CD4-positive, alpha-beta T cell treated with Interferon alpha-2 for 1 hour (primary cell): ENCODE data around the gene PAIP1.
A peak's percentile ranks its signal among the peaks of the same experiment; 100 is the strongest.
"Not testable (repeated sequence)": the region's sequence is repeated elsewhere in the genome, so short reads cannot be mapped to it uniquely, and the experiment has no call there.

ENCODE experiments used
- DNase-seq, 2 donors: peaks; one replicate each; pipeline ENCODE4 v3.0.0-alpha.2; 2020 to 2022

The PAIP1 gene

GRCh38 chr5:43570450-43571158 is 13.7 kb upstream of the PAIP1 start:
- DNase-seq = no peak

DNA sequence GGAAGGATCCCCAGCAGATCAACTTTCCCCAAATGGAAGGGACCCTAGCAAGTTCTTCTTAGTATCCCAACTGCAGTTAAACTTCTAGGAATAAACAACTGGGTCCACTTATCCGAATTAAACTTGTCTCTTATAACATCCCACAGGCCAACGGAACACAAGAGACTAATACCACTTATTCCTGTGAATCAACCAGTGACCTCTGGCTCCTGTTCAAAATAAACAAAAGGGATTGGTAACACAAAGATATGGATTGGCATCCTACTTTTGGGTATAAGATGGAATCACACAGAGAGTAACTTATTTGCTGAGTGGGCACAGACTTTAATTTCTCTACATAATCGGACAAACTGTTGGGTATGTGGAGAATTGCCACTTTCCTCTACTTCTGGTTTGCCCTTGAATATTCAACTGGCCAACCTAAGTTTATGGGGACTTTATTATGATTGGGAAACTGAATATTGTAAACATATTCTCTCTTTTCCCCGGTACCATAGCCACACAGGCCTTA is 12.4 kb upstream of the PAIP1 start:
- DNase-seq = no peak

GRCh38 chr5:43567967-43568366 is 11.1 kb upstream of the PAIP1 start:
- no peak for DNase-seq

DNA sequence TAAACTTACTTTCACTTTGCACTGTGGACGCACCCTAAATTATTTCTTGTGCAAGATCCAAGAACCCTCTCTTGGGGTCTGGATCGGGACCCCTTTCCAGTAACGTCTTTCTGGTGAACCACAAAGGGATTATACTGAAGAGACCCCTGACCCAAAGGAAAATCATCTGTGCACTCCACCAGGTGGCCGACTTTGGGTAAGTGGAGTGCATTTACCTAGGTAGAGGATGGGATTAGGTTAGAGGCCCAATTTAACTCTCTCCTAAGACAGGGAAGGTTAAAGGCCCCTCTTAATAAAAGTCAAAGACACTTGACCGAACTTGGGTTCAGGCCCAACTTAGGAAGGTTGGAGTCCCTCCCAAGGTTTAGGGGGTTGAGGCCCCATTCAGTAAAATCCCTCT is 8.2 kb upstream of the PAIP1 start:
- DNase-seq = no peak

DNA sequence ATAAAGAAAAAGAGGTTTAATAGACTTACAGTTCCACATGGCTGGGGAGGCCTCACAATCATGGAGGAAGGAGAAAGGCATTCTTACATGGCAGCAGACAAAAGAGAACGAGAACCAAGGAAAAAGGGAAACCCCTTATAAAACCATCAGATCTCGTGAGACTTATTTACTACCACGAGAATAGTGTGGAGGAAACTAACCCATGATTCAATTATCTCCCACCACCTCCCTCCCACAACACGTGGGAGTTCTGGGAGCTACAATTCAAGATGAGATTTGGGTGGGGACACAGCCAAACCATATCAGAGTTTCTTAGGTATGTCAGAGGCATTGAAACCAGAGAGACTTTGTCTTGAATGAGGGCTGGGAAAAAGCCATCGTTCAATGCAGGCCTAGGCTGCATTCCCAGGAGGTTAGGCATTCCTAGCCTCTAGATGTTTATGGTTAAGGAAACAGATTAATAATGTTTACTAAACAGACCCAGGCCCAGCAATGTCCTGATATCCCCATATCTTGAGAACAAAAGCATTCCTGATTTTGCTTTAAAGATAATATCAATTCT is 7.5 kb upstream of the PAIP1 start:
- DNase-seq = no peak

GRCh38 chr5:43563321-43563720 is 6.4 kb upstream of the PAIP1 start:
- no peak for DNase-seq

DNA sequence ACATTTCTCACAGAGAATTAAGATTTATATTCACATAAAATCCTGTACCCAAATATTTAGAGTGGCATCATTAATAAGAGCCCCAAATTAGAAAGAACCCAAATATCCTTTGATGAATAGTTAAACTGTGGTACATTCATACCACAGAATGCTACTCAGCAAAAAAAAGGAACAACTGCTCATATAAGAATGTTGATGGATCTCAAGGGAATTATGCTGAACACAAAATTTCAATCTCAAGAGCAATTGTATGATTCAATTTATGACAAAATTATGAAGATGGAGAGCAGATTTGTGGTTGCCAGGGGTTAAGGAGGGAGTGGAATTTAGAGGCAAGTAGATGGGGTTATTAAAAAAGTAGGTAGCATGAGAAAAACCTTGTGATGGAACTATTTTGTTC is 4.5 kb upstream of the PAIP1 start:
- no peak for DNase-seq

DNA sequence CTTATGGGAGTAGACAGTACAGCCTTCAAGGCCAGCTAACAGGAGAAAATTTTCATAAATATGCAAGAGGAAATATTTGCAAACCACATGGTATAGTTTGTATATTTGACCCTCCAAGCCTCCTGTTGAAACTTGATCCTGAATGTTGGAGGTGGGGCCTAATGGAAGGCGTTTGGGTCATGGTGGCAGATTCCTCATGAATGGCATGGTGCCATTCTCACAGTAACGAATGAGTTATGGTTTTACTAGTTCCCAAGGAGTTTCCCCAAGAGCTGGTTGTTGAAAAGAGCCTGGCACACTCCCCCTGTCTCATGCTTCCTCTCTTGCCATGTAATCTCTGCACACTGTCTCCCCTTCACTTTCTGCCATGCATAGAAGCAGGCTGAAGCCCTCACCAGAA is 3.3 kb upstream of the PAIP1 start:
- no peak for DNase-seq

DNA sequence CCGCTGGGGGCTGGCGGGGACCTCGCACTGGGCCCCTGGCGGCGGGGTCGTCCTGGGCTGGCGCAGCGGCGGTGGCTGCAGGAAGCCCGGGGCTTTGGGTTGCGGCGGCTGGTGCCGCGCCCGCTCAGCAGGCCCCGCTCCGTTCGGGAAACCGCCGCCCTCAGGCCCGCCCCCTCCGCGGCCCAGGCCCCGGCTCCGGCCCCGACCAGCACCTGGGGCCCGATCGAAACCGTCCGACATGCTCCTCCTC is 345 bp downstream of the PAIP1 start:
- DNase-seq = not testable (repeated sequence)

- DNase-seq = peak; percentile 45 to 65
Observed at GRCh38 chr5:43555895-43556606, 826 bp downstream of the PAIP1 start.

DNA sequence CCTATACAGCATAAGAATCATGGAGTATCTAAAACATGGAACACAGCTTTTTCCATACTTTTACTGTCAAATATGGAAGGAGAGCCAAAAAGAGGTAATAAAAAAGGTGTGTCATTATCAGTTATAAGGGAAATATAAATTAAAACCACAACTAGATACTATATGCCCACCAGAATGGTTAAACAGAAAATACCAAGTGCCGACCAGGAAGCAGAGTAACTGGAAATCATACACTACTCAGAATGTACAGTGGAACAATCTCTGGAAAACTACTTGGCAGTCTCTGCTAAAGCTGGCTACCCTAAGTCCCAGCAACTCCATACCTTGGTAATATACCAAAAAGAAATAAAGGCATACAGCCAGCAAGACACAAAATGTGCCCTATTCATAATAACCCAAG is 2.4 kb downstream of the PAIP1 start:
- DNase-seq = no peak

DNA sequence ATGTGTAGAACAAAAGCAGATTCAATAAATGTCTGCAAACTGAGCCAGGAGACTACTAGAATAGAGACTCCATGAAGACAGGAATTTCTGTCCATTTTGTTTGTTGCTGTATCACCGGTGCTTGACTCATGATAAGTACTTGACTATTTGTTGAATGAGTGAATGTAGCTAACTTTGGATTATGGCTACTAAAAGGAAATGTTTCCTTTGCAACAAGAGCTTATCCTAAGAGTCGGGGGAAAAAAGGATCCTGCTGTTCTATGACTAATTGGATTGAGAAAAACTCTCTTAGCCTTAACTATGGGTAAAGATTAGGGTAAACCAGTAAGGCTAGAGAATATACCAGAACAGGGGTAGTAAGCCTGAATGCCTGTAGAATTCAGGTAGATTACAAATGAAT is 3.5 kb downstream of the PAIP1 start:
- DNase-seq = no peak

- no peak for DNase-seq
Observed at GRCh38 chr5:43551731-43552130, 5.1 kb downstream of the PAIP1 start.

GRCh38 chr5:43549272-43549671 is 7.6 kb downstream of the PAIP1 start:
- not testable (repeated sequence) for DNase-seq

DNA sequence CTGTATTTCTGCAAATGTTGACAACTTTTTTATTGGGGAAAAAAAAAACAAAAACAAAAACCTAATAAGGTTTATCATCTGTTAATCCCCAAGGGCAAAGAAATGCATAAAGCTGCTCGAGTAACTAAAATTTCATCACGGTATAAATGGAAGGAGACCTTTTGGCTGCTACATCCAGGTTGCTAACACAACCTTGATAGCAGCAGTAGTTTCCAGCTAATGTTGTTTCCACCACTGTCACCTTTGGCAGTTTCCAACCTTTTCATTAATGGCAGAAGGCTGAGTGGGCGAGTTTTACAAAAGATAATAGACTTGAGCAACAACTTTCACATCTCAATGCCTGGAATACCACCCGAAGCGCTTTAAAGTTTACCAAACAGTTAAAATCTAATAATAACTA is 8.5 kb downstream of the PAIP1 start:
- DNase-seq = no peak

DNA sequence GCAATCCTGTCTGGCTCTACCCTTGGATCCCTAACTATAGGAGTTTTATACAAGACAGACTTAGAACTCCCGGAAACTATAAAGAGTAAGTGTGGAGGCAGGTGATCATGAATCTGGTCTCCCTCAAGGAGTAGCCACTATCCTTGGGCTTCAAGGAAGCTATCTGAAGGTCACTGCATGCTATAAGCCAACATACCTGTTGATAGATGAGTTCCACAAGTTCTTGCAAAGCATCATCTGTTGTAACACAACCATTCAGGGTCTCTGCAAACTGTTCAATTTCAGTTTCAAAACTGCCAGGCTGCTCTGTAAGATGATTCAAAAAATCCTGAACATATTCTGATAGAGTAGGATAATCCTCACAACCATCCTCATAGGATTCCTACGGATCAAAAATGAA is 9.3 kb downstream of the PAIP1 start:
- no peak for DNase-seq

DNA sequence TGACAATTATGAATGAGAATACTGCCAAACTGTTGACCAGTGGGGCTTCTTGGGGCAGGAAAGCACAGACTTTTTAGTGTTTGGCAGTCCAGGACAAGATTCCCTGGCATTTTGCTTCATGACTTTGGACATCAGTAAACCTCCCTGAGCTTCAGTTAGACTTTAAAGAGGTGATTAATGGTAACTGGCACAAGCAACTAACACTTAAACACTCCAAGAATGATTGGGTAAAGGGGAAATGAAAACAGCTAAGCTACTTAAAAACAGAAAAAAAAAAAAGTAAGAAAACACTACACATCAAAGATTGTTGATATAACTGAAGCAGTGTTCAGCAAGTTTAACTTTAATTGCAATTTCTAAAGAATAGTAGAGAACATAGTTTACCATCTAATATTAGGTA is 13.4 kb downstream of the PAIP1 start:
- DNase-seq = no peak

DNA sequence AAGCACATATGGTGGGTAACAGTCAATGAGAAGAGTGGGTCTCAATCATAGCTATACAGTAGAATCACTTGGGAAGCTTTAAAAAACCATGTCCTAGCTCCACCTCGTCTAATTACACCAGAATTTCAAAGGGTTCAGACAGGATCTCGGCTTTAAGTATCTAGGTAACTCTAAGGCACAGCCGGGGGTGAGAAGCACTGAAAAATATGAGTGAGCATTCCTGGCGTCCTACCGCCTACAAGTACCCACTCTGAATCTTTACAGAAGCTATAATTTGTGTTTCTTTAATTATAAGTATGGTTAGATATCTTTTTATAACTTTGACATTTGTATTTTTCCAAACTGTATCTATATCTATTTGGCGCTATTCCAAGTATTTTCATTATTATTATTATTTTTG is 16.1 kb downstream of the PAIP1 start:
- DNase-seq = no peak

GRCh38 chr5:43536972-43537371 is 19.9 kb downstream of the PAIP1 start:
- no peak for DNase-seq

- no peak for DNase-seq
Observed at GRCh38 chr5:43533646-43534045, 23.2 kb downstream of the PAIP1 start.

GRCh38 chr5:43530648-43531047 is 26.2 kb downstream of the PAIP1 start:
- no peak for DNase-seq

DNA sequence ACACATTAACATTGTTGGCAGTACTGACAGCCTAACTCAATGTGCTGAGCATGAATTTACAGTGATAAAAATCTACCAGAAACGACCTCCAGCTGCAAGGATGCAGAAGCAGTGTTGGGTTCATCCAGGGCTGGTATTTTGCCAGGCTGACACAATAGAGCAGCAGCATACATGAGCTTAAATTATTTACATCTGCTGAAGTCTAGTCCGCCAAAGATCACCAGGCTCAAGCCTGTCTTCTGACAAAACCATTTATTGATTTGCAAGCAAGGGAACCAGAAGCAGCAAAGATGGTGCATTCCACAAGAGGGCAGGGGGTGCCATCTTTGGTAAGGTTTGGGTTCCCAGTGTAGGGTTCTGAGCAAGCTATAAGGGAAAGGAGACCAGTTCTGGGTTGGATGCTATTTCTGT is 33.2 kb downstream of the PAIP1 start:
- no peak for DNase-seq

DNA sequence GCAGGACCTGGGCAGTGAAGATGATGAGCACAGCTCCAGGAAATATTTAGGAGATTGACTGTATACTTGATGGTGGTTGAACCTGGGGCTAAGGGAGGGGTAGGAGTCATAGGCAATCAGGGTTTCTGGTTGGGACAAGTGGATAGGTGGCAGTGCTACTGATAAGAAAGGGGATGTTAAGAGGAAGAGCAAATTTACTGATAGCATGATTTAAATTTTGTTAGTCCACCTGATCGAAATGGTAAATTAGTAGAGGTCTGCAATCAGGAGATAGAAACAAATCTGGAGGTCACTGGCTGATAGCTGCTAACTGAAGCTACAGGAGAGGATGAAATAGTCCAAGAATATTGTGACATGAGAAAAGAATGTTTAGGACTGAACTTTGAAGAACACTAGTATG is 36.3 kb downstream of the PAIP1 start:
- no peak for DNase-seq

- no peak for DNase-seq
Observed at GRCh38 chr5:43515678-43516048, 41.2 kb downstream of the PAIP1 start.
